ENCODE results near the gene TRAF3IP1.
"Not testable (repeated sequence)": the region's sequence is repeated elsewhere in the genome, so short reads cannot be mapped to it uniquely, and the experiment has no call there.

The TRAF3IP1 gene

GRCh38 chr2:238308177-238308576 is 12.1 kb upstream of the TRAF3IP1 start:
- DNase-seq (ENCODE audit: low read depth): no peak

- not testable (repeated sequence) for DNase-seq (ENCODE audit: low read depth)
These were observed 9.6 kb upstream of the TRAF3IP1 start for GRCh38 chr2:238310721-238311120.

- no peak for DNase-seq (ENCODE audit: low read depth)
These were observed 6.9 kb upstream of the TRAF3IP1 start for GRCh38 chr2:238313289-238313990.

- no peak for DNase-seq (ENCODE audit: low read depth)
These were observed 6.3 kb upstream of the TRAF3IP1 start for GRCh38 chr2:238313991-238314350.

DNA sequence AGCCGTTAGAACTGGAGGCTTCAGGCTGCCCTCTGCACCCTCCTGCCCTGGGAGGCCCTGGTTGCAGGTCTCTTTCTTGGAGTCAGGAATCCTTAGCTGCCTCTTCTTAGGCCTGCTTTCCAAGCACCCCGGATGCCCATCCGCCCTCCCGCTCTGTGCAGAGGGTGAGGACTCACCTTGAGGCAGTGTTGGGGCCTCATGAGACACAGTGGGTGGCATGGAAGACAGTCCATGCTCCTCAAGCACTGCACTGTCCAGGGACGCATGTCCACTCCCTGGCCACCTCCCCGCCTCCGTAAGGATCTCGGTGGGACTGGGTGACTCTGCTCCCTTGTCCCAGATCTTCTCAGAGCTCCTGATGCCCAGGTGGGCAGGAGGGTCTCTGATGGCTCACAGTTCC is 5.7 kb upstream of the TRAF3IP1 start:
- DNase-seq (ENCODE audit: low read depth): no peak

GRCh38 chr2:238315031-238315595 is 5.2 kb upstream of the TRAF3IP1 start:
- DNase-seq (ENCODE audit: low read depth): no peak

GRCh38 chr2:238320648-238321281 is 447 bp downstream of the TRAF3IP1 start:
- peak; percentile 17 for DNase-seq (ENCODE audit: low read depth)

GRCh38 chr2:238321467-238321866 is 1.1 kb downstream of the TRAF3IP1 start:
- no peak for DNase-seq (ENCODE audit: low read depth)

DNA sequence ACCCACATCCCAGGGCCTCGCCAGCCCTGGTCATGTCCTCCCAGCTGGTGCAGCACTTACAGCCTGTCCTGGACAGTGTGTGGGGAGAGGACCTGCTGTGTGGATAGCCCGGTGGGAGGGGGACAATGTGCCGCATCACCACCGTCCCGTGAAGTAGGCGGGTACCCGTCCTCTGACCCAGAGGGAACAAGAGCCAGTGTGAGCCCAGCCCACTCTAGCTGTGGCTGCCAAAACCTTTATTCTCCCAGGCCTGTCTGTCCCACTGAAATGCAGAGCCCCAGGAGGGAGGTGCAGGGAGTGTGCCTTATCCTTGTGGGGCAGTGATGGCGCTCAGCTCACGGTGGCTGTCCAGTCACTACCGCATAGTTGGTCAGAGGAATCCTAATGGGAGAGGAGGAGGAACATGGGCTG is 1.7 kb downstream of the TRAF3IP1 start:
- DNase-seq (ENCODE audit: low read depth): no peak

GRCh38 chr2:238324248-238324647 is 3.9 kb downstream of the TRAF3IP1 start:
- not testable (repeated sequence) for DNase-seq (ENCODE audit: low read depth)

DNA sequence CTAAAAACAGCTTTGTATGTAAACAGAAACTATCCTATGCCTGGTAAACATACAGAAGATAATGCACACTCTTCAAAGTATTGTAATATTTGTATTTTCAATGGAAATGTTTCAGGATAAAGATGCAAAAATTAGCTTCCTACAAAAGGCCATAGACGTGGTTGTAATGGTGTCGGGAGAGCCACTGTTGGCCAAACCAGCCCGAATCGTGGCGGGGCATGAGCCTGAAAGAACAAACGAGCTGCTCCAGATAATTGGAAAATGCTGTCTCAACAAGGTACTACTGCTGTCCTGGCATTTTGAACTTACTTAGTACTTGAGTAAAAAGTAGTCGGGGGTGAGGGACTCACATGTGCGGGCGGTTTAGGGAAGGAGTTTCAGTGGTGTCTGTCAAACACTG is 5.4 kb downstream of the TRAF3IP1 start:
- no peak for DNase-seq (ENCODE audit: low read depth)

- no peak for DNase-seq (ENCODE audit: low read depth)
These were observed 6.6 kb downstream of the TRAF3IP1 start for GRCh38 chr2:238326801-238327365.

DNA sequence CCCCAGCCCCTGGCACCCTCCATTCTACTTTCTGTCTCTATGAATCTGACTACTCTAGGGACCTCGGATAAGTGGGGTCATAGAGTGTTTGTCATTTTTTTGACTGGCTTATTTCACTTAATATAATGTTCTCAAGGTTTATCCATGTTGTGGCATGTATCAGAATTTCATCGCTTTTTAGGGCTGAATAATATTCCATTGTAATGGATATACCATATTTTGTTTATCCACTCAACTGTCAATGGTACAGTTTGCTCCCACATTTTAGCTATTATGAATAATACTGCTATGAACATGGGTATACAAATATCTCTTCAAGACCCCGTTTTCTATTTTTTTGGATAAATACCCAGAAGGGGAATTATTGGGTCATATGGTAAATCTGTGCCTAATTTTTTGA is 7.4 kb downstream of the TRAF3IP1 start:
- DNase-seq (ENCODE audit: low read depth): no peak

DNA sequence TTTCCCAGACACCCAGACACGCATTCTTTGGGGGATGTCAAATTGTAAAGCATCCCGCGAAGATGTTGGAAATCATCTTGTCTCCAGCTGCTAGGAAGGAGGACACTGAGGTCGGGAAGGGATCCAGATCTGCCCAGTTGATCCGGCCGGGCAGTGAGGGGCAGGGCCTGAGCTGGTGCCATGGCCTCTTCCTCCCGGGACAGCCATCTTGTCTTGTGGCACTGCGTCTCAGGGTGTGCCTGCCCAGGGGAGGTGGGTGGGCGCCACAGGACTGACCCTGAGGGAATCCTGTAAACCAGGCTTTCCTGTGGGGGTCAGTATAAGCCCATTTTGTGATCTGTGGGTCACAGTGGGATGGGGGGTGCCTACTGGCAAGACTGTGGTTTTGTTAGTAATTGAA is 10.1 kb downstream of the TRAF3IP1 start:
- no peak for DNase-seq (ENCODE audit: low read depth)

DNA sequence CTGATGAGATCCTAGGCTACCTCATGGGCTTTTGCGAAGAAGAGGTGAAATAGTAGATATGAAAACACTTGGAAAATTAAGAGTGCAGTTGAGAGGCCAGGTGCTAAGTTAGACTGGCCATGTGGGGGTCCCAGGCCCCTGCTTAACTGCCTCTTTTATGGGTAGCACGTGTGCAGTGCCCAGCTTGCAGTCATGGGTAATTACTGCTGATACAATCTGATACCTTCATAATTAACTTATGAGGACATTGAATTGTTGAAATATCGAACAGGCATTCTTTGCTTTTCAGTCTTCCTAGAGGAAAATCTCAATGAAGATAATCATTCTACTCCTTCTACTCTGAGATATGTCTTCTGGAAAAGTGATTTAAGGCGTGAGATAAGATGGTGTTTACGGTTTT is 11.6 kb downstream of the TRAF3IP1 start:
- DNase-seq (ENCODE audit: low read depth): no peak

GRCh38 chr2:238334885-238335284 is 14.6 kb downstream of the TRAF3IP1 start:
- DNase-seq (ENCODE audit: low read depth): no peak

DNA sequence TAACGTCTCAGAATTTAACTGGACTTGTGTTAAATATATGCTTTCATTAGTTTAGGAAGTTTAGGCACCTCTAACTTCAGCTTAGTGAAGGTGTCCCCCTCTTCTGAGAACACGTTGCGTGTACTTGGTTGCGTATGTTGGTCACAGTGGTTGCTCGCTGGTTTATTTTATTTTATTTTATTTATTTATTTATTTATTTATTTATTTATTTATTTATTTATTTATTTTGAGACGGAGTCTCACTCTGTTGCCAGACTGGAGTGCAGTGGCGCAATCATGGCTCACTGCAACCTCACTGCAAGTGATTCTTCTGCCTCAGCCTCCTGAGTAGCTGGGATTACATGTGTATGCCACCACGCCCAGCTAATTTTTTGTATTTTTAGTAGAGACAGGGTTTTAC is 15.3 kb downstream of the TRAF3IP1 start:
- DNase-seq (ENCODE audit: low read depth): peak; percentile 12

- peak; percentile 14 for DNase-seq (ENCODE audit: low read depth)
These were observed 15.8 kb downstream of the TRAF3IP1 start for GRCh38 chr2:238336151-238336550.

DNA sequence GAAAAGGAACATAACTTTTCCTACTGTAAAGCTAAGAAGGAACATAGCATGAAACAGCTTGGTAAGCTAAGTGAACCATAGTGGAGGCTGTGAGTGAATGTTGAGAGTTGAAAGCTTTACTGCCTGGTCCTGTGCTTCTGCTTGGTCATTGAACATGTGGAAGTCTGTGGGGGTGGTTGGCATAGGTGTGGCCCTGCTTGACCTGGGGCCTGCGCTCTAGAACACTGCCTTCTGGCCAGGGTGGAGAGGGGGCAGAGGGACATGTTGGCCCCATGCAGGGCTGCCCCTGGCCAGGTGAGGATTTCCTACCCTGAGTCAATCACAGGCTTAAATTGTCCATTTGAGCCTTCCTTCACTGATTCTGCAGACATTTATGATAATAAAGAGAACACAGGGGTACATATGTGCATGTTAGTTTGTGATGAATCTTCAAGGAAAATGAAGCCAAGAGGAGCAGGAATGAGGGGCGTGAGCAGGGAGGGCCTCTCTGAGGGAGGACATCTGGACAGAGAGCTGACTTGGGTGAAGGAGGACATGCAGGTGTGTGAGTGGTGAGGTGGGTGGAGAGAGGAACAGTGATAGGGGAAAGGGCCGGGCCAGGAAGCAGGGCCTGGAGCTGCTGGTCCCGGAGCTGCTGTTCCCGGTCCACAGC is 16.6 kb downstream of the TRAF3IP1 start:
- no peak for DNase-seq (ENCODE audit: low read depth)

- DNase-seq (ENCODE audit: low read depth): no peak
These were observed 17.5 kb downstream of the TRAF3IP1 start for GRCh38 chr2:238337846-238338245.

GRCh38 chr2:238338710-238339394 is 18.5 kb downstream of the TRAF3IP1 start:
- no peak for DNase-seq (ENCODE audit: low read depth)

- DNase-seq (ENCODE audit: low read depth): no peak
These were observed 19.1 kb downstream of the TRAF3IP1 start for GRCh38 chr2:238339395-238339780.
